Stimulated activated CD4-positive, alpha-beta T cell treated with anti-CD3 and anti-CD28 coated beads, Interleukin-4, amount 100 ng/mL, for 24 hours (primary cell): ENCODE measurements around the gene ARID1B.

ENCODE experiments used
- DNase-seq: peaks from one replicate; pipeline ENCODE4 v3.0.0-alpha.2; 2020

Gene ARID1B

GRCh38 chr6:156774863-156775405 lies 2.2 kb upstream of the ARID1B start:
- no peak for DNase-seq

DNA sequence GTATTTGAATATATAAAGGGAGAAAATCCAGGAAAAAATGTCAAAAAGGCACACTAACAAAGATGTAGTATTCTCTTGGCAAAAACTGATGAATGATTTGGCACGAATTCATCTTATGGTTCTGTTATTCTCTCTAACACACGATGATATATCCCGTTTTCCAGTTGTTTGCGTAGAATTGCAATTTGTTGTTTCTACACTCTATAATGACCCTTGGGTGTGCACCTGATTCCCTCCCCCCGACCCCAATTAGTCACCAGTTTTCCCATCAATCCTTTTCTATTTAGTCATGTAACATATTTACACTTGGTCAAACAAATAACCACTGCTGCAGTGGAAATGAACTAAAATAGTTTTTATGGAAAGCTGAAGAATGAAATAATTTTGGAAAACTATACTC lies 1.5 kb upstream of the ARID1B start:
- no peak for DNase-seq

DNA sequence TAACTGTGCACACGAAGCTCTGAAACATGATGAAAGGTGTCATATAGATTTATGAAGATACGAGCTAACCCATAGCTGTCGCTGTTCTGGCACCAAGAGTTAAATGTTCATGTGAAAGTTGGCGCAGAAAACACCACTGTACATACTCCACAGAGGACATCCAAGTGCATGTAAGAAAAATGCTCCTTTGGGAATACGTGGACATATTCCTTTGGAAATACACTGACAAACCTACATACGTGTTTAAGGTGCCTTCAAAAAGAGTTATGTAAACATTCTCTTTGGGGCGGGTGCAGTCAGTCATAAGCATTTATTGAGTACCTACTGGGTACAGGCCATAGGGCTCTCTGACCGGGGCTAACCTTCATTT lies 723 bp upstream of the ARID1B start:
- DNase-seq = peak; percentile 37

GRCh38 chr6:156777577-156778453 lies 637 bp downstream of the ARID1B start:
- peak; percentile 62 for DNase-seq

DNA sequence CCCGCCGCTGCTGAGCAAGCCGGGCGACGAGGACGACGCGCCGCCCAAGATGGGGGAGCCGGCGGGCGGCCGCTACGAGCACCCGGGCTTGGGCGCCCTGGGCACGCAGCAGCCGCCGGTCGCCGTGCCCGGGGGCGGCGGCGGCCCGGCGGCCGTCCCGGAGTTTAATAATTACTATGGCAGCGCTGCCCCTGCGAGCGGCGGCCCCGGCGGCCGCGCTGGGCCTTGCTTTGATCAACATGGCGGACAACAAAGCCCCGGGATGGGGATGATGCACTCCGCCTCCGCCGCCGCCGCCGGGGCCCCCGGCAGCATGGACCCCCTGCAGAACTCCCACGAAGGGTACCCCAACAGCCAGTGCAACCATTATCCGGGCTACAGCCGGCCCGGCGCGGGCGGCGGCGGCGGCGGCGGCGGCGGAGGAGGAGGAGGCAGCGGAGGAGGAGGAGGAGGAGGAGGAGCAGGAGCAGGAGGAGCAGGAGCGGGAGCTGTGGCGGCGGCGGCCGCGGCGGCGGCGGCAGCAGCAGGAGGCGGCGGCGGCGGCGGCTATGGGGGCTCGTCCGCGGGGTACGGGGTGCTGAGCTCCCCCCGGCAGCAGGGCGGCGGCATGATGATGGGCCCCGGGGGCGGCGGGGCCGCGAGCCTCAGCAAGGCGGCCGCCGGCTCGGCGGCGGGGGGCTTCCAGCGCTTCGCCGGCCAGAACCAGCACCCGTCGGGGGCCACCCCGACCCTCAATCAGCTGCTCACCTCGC lies 1.5 kb downstream of the ARID1B start:
- peak; percentile 47 for DNase-seq

- DNase-seq = peak; percentile 50
Observed at GRCh38 chr6:156779206-156780094, 2.3 kb downstream of the ARID1B start.

- DNase-seq = peak; percentile 63
Observed at GRCh38 chr6:156780102-156780641, 3.0 kb downstream of the ARID1B start.

DNA sequence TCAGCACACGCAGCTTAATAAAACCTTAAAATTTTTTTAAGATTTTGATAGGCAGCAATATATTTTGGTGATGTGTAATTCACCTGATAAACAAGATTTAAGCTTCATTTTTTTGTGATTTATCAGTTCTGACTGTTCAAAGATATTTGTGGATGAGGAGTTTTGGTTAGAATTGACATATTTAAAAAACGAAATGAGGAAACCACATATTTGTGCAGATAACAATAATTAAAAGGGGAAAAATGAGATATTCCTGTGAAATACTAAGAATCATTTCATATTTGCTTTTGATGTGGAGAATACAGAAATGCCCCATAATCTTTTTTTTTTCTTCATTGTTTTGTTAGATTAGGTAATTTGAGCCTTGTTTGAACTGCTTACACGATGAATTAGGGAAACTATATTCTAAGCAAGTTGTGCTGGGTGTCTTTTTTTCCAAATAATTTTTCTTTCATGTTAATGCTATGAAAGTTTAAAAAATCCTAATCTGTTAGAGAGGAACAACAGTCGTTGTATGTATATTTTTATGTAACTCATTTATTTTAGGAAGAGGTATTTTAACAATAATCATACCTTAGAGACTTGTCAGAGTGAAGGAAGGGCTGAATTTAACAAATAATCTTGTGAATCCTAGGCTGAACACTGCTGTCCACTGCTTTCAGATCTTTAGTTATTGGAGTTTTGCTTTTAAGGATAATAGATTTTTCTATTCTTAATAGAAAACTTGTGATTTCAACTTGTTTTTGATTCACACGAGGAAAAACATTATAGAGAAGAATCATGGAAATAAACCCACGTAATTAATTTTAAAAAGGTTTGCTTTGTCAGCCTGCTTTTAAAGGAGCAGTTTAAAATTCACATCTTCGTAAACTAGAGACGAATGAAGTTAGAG lies 4.0 kb downstream of the ARID1B start:
- no peak for DNase-seq

- DNase-seq = no peak
Observed at GRCh38 chr6:156781861-156782631, 4.9 kb downstream of the ARID1B start.

DNA sequence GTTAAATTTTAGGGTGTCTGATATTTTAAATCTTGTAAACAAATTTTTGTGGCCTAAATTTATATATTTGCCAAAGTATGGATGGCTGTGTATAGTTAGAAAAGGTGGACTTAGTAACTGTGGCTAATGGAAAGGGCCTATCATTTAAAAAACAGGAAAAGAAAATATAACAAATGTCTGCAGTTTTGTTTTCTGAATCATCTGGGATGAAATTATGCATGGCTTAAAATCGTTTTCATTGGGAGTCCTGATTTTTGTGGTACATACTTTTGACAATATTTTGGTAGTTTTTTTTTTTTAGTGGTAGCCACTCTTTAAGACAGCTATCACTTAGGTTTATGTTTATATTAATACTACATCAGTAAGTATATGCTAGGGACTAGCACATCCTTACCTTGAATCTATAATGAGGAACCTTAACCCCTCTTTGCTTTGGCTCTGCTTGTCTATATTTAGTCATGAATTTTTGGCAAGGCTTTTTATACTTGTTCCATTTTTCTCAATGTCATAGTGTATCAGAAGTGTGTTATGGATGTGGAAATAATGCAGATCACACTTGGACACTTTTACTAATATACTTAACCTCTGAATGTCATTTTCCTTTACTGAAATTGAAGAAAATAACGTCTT lies 5.6 kb downstream of the ARID1B start:
- DNase-seq = no peak

DNA sequence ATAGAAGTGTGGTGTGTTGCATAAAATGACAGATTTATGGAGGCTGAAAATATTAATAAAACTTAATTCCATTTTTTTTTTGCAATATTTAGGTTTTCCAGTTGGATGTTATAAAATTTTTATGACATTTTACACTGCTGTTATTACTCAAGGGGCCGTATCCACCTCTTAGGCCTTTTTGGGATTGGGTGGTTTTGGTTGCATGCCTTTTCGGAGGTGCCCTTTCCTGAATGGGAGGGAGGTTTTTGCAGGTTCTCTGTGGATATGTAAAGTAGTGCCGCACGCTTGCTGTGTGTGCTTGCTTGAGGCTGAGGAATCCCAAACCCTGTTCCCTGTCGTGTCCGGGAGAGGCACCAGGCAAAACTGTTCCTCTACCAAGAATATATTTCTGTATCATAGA lies 6.8 kb downstream of the ARID1B start:
- DNase-seq = no peak

DNA sequence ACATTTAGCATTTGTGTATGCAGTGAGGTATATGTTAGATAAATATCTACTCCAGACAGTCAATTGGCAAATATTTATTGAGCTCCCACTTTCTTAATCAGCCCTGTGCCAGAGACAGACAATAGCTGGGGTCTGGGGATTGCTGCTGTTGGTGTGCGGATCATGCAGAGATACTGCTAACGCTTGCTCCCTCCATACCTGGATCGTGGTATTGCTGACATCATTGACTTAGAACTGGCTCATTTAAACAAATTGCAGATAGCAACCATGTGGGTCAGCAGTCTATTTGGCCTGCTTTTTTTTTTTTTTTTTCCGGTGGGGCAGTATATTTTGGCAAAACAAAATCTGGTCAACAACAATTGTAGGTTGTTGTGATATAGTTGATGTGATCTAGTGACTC lies 9.5 kb downstream of the ARID1B start:
- DNase-seq = no peak

DNA sequence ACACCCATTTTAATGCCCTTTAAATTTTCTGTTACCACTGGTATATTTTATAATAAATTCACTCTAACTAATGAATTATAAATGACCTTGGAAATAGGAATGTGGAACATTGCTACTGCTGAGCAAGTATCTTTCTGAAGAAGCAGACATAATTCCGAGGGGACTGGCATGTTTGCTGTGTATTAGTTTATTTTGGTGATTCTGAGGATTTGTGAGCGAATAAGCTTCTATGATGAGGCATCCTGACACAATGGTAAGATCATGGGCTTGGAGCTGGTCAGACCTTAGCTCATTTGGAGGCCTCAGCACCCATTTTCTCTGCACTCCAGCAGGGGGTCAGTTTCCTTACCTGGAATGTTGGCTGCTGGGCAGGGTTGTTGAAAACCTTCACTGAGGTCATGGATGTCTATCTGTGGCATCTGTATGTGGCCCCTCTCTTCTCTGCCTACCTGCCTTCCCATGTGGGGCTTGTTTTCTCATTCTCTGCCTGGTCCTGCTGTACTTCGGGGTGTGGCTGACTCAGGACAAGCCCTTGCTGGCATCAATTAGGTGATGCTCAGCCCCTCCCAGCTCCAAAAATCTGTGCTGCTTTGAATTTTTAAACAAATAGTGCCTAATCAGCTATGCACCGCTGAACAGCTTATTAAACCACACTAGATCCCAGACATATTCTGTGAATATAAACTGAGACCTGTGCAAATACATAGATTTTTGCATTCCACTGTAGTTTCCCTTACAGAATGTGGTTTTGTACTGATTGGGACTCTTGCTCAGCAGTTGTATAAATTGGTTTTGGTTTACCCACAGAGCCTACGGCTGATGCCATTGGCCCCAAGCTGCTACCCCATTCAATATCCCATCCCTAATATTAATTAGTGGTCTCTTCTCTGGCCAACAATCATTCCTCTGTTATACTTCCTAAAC lies 10.7 kb downstream of the ARID1B start:
- DNase-seq = no peak

GRCh38 chr6:156789081-156789943 lies 12.1 kb downstream of the ARID1B start:
- DNase-seq = no peak

DNA sequence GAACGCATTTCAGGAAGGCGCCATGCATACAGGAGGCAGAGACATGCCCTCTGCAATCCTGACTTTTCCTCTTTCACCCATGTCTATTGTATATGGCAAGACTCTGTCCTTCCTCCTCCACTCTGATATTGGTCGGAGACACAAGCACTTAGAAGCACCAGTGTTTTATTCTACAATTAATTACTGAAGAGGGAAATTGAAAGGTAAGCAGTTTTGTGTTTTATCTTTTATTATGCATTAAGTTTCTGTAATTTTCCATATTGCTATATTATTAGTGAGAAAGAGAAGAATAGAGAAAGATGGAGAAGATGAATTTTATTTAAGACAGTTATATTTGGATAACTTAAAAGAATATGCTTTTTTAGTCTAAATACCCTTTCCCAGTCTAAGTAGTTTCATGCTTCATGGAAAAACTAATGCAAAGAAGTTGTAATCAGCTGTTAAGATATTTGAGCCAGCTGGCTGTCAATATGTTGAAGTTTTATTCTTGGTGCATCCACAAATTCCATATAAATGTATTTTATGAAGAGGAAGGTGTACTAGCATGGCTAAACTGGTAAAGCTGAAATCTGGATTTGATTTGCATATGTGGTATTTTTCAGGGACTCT lies 13.6 kb downstream of the ARID1B start:
- DNase-seq = no peak

DNA sequence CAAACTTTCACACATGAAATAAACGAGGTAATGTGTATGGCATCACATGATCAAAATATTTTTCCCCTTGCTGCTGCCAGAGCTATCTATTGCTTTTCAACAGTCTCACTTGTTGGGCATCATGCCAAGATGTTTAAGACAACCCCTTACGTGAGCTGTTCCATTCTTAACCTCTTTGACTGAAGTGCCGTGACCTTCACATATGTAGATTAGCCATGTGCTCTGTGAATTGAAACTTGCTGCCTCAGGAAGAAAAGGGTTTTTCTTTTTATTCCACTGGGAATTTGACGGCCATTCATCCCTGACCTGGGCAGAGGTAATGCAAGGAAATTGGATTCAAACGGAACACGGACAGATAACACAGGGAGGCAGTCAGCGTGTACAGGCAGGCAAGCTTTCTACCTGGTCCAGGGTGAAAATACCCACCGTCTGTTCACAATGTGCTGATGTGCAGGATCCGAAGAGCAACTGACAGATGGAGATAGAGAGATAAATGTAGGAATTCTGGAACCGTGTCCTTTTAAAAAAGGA lies 14.2 kb downstream of the ARID1B start:
- peak; percentile 48 for DNase-seq

GRCh38 chr6:156793200-156793599 lies 16.0 kb downstream of the ARID1B start:
- no peak for DNase-seq
